Stomach (tissue), 9 donors: ENCODE results near the gene CLGN. TPM values are rescaled to one million over a fixed set of nuclear protein-coding genes. Genes with fewer than 3 reads are reported as not detected.
"Not testable (repeated sequence)": the region's sequence is repeated elsewhere in the genome, so short reads cannot be mapped to it uniquely, and the experiment has no call there.

ENCODE experiments used
- DNase-seq, 2 donors: peaks; one replicate each; pipeline versions ENCODE4 v3.0.0 to v3.0.0-alpha.2; 2013 to 2019
- H3K27ac ChIP-seq, 5 donors: fragments of 200-600 bp in 4 of 5; sonication (generic) in 4 of 5; one replicate each; pipeline ENCODE4 v1.5.1; 2013 to 2019; ENCODE audit warnings: mild to moderate bottlenecking in 1 of 5, moderate library complexity in 1 of 5
- H3K27me3 ChIP-seq, 3 donors: fragments of 200-600 bp; sonication (generic); one replicate each; pipeline ENCODE4 v1.5.1; 2017 to 2019; ENCODE audit warnings: mixed run types in 1 of 3
- H3K36me3 ChIP-seq, 4 donors: fragments of 200-600 bp; sonication (generic); 1 replicate in 3 of 4; 2 replicates in 1 of 4; pipeline ENCODE4 v1.5.1; 2016 to 2019
- H3K4me1 ChIP-seq, 4 donors: fragments of 200-600 bp; sonication (generic); one replicate each; pipeline ENCODE4 v1.5.1; 2016 to 2019
- H3K4me3 ChIP-seq, 4 donors: fragments of 200-600 bp; sonication (generic) in 3 of 4; one replicate each; pipeline ENCODE4 v1.5.1; 2016 to 2019; ENCODE audit warnings: mild to moderate bottlenecking in 1 of 4
- H3K9me3 ChIP-seq, 4 donors: fragments of 200-600 bp; sonication (generic); one replicate each; pipeline ENCODE4 v1.5.1; 2016 to 2019
- CTCF ChIP-seq, 7 experiments: fragments of 450-650 bp in 4 of 7; fragments of 200-600 bp in 3 of 7; sonication (generic) in 3 of 7; IDR thresholded peaks; one replicate each; pipeline ENCODE4 v1.5.1; 2016 to 2019; ENCODE audit warnings: antibody characterized with exemption in 7 of 7, control low read depth in 2 of 7, mild to moderate bottlenecking in 1 of 7
- EP300 ChIP-seq: sonication (generic); formaldehyde crosslinking; IDR thresholded peaks from one replicate; pipeline ENCODE4 v1.6.1; 2017; ENCODE audit warnings: antibody characterized with exemption
- POLR2A ChIP-seq, 4 donors: fragments of 450-650 bp; IDR thresholded peaks; one replicate each; pipeline ENCODE4 v1.6.1; 2016; ENCODE audit warnings: antibody characterized with exemption in 4 of 4, control low read depth in 2 of 4, mild to moderate bottlenecking in 1 of 4, moderate library complexity in 1 of 4
- POLR2AphosphoS5 ChIP-seq, 3 donors: sonication (generic); formaldehyde crosslinking; IDR thresholded peaks; one replicate each; pipeline ENCODE4 v1.6.1; 2016; ENCODE audit warnings: antibody characterized with exemption in 3 of 3
- WGBS, 5 donors: extraction: QIAGEN DNeasy Blood & Tissue Kit in 3 of 5; methylation state at CpG; one replicate each; pipeline versions ENCODE4 v1.1.5 to v1.1.7; 2013 to 2018; 5-methylcytosine and 5-hydroxymethylcytosine counted together
- intact Hi-C: fragments of 100-400 bp; cut with DNase I; formaldehyde crosslinking; loops from one replicate; pipeline ENCODE4 v1.15.1; 2023; ENCODE audit warnings: low total_unique reads
- polyA plus RNA-seq, 3 donors: library from polyadenylated mRNA; stranded (reverse); fragments of 200-250 nt; gene quantifications; one replicate each; pipeline ENCODE4 v1.2.3, GENCODE V29; 2013
- total RNA-seq, 5 donors: library from RNA; depleted of rRNA; stranded (reverse); fragments of >200 nt; gene quantifications; one replicate each; pipeline versions ENCODE4 v1.1.0 to v1.2.3, GENCODE V29; 2014 to 2016
- donor health status: healthy with polysubstance abuse.
- donor health status: Bipolar disorder and iron deficiency.
- donor health status: healthy.

Gene CLGN
- total and polyA plus RNA-seq, 8 donors = 0.31 to 7.6 (median 1.5) TPM; not detected in 2

DNA sequence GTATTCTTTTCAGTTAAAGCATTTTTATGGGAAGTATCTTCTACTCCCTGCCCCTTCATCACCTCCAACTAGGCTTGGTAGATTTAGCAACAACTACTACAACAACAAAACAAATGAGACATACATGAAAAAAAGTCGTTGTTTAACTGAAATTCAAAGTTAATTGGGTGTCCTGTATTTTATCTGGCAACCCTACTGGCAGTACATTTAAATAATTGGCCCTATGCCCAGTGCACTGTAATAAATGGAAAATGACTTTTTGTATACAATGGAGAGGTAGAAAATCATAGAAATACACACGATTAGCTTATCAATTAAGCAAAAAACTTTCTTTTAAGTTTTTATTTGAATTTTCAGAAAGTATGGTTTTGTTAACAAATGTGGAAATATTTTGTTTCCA, 21.4 kb upstream of the CLGN start:
- 13 to 23% (median 20%) methylated on average over 2 of the region's 2 CpGs for WGBS, 5 donors
- no peak overlapping the region for H3K27ac ChIP-seq
- H3K4me3 ChIP-seq = no peak overlapping the region
- H3K9me3 ChIP-seq = no peaks in the 10 kb centered on the region
- TF ChIP-seq CTCF (IDR thresholded peaks at IDR 0.05) (no peak), POLR2A (IDR thresholded peaks at IDR 0.05) (no peak), POLR2AphosphoS5 (IDR thresholded peaks at IDR 0.05) (no peak), EP300 (no peak)
- H3K36me3 ChIP-seq = no peaks in the 10 kb centered on the region
- DNase-seq = peak in 1 of 2 donors; percentile 28
- intact Hi-C loops = no loop called here
- peaks cover 0 to 4% (median 0%) of the 10 kb centered on the region in 4 donors for H3K4me1 ChIP-seq
- H3K27me3 ChIP-seq = no peaks in the 10 kb centered on the region

- peaks cover 0 to 4% (median 0%) of the 10 kb centered on the region in 4 donors for H3K4me1 ChIP-seq
- WGBS, 5 donors = 35 to 50% (median 38%) methylated on average over 3 of the region's 3 CpGs
- intact Hi-C loops = no loop called here
- no peak overlapping the region for H3K27ac ChIP-seq
- no peak for DNase-seq
- no peaks in the 10 kb centered on the region for H3K9me3 ChIP-seq
- TF ChIP-seq CTCF (IDR thresholded peaks at IDR 0.05) (no peak), POLR2A (IDR thresholded peaks at IDR 0.05) (no peak), EP300 (no peak), POLR2AphosphoS5 (IDR thresholded peaks at IDR 0.05) (no peak)
- H3K36me3 ChIP-seq = no peaks in the 10 kb centered on the region
- no peak overlapping the region for H3K4me3 ChIP-seq
- no peaks in the 10 kb centered on the region for H3K27me3 ChIP-seq
Measured at GRCh38 chr4:140448162-140448561, 20.7 kb upstream of the CLGN start.

GRCh38 chr4:140444347-140444746, 16.9 kb upstream of the CLGN start:
- H3K4me1 ChIP-seq, H3K27me3 ChIP-seq, H3K27ac ChIP-seq, H3K4me3 ChIP-seq, H3K36me3 ChIP-seq, H3K9me3 ChIP-seq, DNase-seq, intact Hi-C loops: not testable (repeated sequence)
- WGBS, 5 donors = 83 to 94% (median 93%) methylated on average over 4 of the region's 4 CpGs

DNA sequence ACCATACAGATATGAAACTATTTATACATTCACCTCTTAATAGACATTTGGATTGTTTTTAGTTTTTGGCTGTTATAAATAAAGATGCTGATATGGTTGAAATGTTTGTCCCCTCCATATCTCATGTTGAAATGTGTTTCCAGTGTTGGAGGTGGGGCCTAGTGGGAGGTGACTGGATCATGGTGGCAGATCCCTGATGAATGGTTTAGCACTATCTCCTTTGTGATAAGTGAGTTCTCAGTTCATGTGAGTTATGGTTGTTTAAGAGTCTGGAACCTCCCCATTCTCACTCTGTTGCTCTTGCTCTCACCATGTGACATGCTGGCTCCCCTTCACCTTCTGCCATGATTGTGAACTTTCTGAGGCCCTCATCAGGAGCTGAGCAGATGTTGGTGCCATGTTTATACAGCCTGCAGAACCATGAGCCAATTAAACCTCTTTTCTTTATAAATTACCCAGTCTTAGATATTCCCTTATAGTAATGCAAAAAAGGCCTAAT, 12.2 kb upstream of the CLGN start:
- DNase-seq = no peak

More for the DNA sequence above, 12.2 kb upstream of the CLGN start:
- TF ChIP-seq CTCF (IDR thresholded peaks at IDR 0.05) = no peak
- no peak for TF ChIP-seq POLR2AphosphoS5 (IDR thresholded peaks at IDR 0.05)
- TF ChIP-seq EP300 = no peak
- no peak for TF ChIP-seq POLR2A (IDR thresholded peaks at IDR 0.05)
- Histone ChIP-seq H3K27ac (no peak overlapping the region), H3K9me3 (no peaks in the 10 kb centered on the region), H3K4me3 (no peak overlapping the region), H3K4me1 (no peaks in the 10 kb centered on the region), H3K27me3 (no peaks in the 10 kb centered on the region), H3K36me3 (no peaks in the 10 kb centered on the region)
- intact Hi-C loops = no loop called here
